Bronchial epithelial cell (primary cell): Measurements from ENCODE around the gene ARF3. TPM values are rescaled to one million over a fixed set of nuclear protein-coding genes. Genes with fewer than 3 reads are reported as not detected.

ENCODE experiments used
- DNase-seq: peaks from one replicate; pipeline ENCODE4 v3.0.0-alpha.2; 2010; ENCODE audit warnings: low read depth
- FAIRE-seq: peaks from 2 replicates; lab custom pipeline; 2011; peaks lifted over from hg19 to GRCh38; lab: Jason Lieb, UNC
- H3K27me3 ChIP-seq: 2 replicates; pipeline ENCODE4 v1.5.1; 2011; ENCODE audit warnings: low read length; ENCODE audit not compliant: control insufficient read depth, insufficient read depth
- H3K36me3 ChIP-seq: 2 replicates; pipeline ENCODE4 v1.5.1; 2011; ENCODE audit warnings: low read length; ENCODE audit not compliant: control insufficient read depth, insufficient read depth
- H3K4me3 ChIP-seq: 2 replicates; pipeline ENCODE4 v1.5.1; 2011; ENCODE audit warnings: mild to moderate bottlenecking, low read depth, low read length, control low read depth
- total RNA-seq: library from RNA; depleted of rRNA; stranded (reverse); fragments of >200 nt; gene quantifications from 2 replicates; pipeline ENCODE4 v1.2.1, GENCODE V29; 2014
- TF ChIP-seq, protein P1 (sequence below): IDR thresholded peaks from 2 replicates; pipeline ENCODE4 v1.5.1; 2011; ENCODE audit warnings: mild to moderate bottlenecking, moderate library complexity, low read length, control low read depth, inconsistent platforms; ENCODE audit not compliant: insufficient read depth, severe bottlenecking

ARF3 gene
- total RNA-seq = 30.0 and 38.7 TPM in 2 replicates

- TF ChIP-seq, protein P1, sequence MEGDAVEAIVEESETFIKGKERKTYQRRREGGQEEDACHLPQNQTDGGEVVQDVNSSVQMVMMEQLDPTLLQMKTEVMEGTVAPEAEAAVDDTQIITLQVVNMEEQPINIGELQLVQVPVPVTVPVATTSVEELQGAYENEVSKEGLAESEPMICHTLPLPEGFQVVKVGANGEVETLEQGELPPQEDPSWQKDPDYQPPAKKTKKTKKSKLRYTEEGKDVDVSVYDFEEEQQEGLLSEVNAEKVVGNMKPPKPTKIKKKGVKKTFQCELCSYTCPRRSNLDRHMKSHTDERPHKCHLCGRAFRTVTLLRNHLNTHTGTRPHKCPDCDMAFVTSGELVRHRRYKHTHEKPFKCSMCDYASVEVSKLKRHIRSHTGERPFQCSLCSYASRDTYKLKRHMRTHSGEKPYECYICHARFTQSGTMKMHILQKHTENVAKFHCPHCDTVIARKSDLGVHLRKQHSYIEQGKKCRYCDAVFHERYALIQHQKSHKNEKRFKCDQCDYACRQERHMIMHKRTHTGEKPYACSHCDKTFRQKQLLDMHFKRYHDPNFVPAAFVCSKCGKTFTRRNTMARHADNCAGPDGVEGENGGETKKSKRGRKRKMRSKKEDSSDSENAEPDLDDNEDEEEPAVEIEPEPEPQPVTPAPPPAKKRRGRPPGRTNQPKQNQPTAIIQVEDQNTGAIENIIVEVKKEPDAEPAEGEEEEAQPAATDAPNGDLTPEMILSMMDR = no peak
- Histone ChIP-seq H3K27me3 (no peaks in the 10 kb centered on the region), H3K36me3 (peaks cover 6% of the 10 kb centered on the region), H3K4me3 (peak within 1 kb of the TSS; percentile 64)
- DNase-seq (peak; percentile 73), FAIRE-seq (no peak)
These were observed at the start of gene ARF3 for GRCh38 chr12:48957141-48958048. TSS of gene ARF3 (minus strand) at chr12:48957487. CDS start at chr12:48941095, 16,392 bp downstream.

DNA sequence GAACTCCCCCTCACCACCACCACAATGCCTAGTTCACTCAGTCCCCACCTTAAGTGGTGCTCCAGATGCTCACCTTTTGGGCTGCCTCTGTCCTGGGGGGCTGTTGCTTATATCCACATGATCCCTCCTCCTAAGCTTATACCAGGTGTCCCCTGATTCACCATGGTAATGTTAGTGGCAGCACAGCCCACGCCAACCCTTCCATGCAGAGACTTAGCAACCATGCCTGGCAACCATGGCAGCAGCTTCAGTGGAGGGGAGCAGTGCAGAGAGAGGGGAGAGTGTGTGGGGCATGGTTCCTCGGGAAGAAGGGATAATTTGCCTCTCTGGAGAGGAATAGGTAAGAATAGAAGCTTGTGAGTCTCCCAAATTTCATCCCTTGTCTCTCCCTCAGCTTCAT, 43.1 kb upstream of the ARF3 start:
- TF ChIP-seq, protein P1 = no peak
- FAIRE-seq (no peak), DNase-seq (no peak)
- Histone ChIP-seq H3K36me3 (peaks cover 9% of the 10 kb centered on the region), H3K4me3 (no peak overlapping the region), H3K27me3 (peaks cover 3% of the 10 kb centered on the region)

DNA sequence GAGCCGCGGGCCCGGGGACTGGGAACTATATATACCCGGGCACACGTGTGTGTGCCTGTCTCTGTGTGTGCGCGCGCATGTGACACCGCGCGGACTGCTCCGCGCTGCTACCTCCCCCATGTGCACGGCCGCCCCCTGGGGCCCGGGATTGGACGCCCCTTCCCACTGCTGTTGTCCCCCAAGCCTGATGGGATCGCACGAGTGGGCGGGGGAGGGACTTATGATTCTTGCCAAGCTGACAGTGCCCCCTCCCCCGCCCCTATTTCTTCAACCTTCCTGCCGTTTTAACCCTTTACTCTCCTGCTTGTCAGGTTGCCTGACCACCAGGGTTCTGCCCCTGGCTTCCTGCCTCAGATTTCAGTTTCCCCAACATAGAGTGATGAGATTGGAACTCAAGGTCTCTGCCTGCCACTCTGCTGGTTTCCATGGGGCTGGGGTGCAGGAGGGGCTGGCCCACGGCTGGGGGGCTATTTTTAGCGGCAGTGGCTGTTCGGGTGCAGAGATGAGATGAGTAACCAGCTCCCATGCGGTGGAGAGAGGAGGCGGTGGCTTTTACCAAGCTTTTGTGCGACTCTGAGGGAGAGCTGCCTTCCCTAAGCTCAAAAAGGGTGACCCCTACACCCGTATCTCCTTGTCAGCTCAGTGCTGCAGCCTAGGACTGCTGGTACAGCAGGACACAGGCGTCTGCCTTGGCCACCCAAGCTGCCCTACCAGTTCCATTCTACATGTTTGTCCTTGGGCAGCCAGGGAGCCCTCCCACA, 42.3 kb upstream of the ARF3 start, which contains the start of gene DDN:
Gene DDN (minus strand): TSS at position 5 of the 761 bp plus-strand sequence. CDS start 88 bp downstream, outside the sequence.
- Histone ChIP-seq H3K36me3 (peaks cover 7% of the 10 kb centered on the region), H3K27me3 (peaks cover 5% of the 10 kb centered on the region), H3K4me3 (peak within 1 kb of the TSS; percentile 37)
- DNase-seq (no peak), FAIRE-seq (no peak)
- TF ChIP-seq, protein P1 = no peak

DNA sequence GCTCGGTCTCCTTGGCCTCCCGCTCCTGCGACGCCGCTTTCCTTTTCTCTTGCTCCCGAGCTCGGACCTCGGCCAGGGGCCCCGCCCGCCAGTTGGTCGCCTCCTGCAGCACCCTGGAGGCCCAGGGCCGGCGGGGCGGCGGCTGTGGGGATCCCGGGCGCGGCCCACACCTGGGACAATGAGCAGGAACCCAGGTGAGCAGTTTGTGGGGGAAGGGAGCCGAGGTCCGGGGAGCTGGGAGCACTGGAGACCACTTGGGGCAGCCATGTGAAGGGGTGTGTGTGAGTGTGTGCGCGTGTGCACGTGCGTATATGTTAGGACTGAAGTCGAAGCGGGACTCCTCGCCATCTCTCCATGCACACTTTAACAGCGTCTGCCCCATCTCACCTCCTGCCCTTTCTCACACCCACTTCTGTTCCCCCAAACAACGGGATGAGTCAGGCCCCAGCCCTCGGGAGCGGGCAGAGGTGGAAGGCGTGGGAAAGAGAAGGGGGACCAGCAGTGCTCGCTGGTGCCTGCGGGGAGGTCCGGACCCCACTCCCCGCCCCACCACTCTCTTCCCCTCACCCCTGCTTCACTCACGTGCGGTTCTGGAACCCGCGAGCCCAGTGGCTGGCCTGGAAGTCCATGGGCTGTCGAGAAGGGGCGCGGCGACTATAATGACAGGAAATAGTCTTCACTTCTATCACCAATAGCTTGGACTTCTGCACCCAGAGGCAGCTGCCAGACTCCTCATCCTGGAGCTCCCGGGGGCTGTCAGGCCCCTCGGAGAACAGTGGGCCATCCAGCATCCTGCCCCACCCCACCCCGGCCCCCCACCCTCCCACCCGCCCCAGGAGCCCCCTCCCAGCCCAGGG, 41.4 kb upstream of the ARF3 start:
- Histone ChIP-seq H3K27me3 (peaks cover 5% of the 10 kb centered on the region), H3K4me3 (peak overlapping the region; percentile 37), H3K36me3 (peaks cover 7% of the 10 kb centered on the region)
- TF ChIP-seq, protein P1 = no peak
- DNase-seq (peak; percentile 31), FAIRE-seq (no peak)
